ENCODE results near the gene PCDH1.

GRCh38 chr5:141844414-141845097, 33.7 kb downstream of the PCDH1 start:
- TF ChIP-seq, protein P1, sequence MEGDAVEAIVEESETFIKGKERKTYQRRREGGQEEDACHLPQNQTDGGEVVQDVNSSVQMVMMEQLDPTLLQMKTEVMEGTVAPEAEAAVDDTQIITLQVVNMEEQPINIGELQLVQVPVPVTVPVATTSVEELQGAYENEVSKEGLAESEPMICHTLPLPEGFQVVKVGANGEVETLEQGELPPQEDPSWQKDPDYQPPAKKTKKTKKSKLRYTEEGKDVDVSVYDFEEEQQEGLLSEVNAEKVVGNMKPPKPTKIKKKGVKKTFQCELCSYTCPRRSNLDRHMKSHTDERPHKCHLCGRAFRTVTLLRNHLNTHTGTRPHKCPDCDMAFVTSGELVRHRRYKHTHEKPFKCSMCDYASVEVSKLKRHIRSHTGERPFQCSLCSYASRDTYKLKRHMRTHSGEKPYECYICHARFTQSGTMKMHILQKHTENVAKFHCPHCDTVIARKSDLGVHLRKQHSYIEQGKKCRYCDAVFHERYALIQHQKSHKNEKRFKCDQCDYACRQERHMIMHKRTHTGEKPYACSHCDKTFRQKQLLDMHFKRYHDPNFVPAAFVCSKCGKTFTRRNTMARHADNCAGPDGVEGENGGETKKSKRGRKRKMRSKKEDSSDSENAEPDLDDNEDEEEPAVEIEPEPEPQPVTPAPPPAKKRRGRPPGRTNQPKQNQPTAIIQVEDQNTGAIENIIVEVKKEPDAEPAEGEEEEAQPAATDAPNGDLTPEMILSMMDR (IDR thresholded peaks at IDR 0.05; ENCODE audit: insufficient read depth, low read depth, low read length) = no peak
- no peak for TF ChIP-seq EZH2 (IDR thresholded peaks at IDR 0.05; ENCODE audit: insufficient read depth, low read length)

All from astrocyte (in vitro differentiated cells and primary cell).